ENCODE measurements around the gene NDEL1.

DNA sequence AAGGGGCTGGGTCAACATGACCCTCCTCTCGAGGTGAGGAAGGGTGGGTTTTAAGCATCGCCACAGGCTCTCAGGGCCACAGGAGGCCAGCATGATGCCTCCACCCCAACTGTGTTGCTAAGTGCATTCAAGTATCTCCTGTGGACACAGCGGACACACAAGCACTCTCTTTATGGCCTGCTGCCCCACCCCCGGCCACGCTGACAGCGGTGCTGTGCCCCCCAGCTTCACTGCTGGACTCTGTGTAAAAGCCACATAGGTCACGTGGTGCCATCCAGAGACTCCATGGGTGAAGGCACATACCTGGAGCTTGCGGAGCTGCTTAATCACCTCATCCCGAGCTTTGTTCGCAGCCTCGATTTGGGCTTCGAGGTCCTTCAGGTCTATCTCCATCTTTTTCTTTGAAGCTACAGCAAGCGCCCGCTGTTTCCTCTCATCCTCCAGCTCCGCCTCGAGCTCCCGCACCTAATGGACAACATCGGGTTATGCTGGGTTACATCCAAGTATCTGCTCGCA is 51.5 kb downstream of the NDEL1 start:
- TF ChIP-seq, protein P1, sequence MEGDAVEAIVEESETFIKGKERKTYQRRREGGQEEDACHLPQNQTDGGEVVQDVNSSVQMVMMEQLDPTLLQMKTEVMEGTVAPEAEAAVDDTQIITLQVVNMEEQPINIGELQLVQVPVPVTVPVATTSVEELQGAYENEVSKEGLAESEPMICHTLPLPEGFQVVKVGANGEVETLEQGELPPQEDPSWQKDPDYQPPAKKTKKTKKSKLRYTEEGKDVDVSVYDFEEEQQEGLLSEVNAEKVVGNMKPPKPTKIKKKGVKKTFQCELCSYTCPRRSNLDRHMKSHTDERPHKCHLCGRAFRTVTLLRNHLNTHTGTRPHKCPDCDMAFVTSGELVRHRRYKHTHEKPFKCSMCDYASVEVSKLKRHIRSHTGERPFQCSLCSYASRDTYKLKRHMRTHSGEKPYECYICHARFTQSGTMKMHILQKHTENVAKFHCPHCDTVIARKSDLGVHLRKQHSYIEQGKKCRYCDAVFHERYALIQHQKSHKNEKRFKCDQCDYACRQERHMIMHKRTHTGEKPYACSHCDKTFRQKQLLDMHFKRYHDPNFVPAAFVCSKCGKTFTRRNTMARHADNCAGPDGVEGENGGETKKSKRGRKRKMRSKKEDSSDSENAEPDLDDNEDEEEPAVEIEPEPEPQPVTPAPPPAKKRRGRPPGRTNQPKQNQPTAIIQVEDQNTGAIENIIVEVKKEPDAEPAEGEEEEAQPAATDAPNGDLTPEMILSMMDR (IDR thresholded peaks at IDR 0.05) = no peak
- no peak for TF ChIP-seq POLR2AphosphoS5 (IDR thresholded peaks at IDR 0.05; ENCODE audit: insufficient read depth in 1 of 2, low read depth in 1 of 2)
